Activated CD8-positive, alpha-beta memory T cell treated with anti-CD3 and anti-CD28 coated beads for 1 hour (primary cell): Measurements from ENCODE around the gene KCNK2.

ENCODE experiments used
- DNase-seq, 2 donors: peaks; one replicate each; pipeline ENCODE4 v3.0.0-alpha.2; 2020; ENCODE audit warnings: low read depth in 1 of 2; ENCODE audit errors: extremely low read depth in 1 of 2

The KCNK2 gene, protein sequence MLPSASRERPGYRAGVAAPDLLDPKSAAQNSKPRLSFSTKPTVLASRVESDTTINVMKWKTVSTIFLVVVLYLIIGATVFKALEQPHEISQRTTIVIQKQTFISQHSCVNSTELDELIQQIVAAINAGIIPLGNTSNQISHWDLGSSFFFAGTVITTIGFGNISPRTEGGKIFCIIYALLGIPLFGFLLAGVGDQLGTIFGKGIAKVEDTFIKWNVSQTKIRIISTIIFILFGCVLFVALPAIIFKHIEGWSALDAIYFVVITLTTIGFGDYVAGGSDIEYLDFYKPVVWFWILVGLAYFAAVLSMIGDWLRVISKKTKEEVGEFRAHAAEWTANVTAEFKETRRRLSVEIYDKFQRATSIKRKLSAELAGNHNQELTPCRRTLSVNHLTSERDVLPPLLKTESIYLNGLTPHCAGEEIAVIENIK

DNA sequence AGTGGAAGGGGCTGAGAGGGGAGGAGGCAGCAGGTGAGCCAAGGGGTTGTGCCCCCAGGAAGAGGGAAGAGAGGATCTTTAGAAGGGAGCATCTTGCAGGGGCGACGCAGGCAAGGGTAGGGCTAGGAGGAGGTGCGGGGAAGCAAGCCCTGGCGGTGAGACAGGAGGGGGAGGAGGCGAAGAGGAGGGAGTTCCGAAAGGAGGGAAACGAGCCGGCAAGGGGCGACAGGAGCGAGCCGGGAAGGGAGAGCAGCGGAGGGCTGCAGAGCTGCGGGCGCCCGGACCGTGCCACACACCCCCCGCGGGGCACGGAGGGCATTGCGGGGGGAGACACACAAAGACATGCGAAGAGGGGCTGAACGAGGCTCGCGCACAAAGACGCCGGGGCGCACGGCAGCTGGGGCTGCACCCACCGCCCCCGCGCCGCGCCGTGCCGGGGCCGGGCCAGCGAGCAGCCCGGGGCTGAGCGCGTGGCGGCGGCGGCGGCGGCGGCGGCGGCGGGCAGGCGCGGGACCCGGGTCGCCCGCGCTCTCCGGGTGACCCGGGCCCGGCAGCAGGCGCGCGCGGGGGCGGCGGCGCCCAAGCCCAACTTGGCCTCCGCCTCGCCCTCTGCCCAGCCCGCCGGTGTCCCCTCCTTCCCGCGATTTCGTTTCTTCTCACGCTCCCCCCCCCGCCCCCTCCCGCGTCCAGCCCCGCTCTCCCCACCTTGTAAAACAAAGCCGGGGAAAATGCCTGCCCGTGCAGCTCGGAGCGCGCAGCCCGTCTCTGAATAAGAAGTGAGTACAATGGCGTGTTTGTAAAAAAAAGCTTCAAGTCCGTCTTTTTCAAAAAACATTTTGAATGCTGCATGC is at the start of gene KCNK2:
Gene KCNK2, plus strand, starts transcription at position 206 of the 851 bp plus-strand sequence. CDS start 649 bp downstream, outside the sequence.
- DNase-seq = no peak

DNA sequence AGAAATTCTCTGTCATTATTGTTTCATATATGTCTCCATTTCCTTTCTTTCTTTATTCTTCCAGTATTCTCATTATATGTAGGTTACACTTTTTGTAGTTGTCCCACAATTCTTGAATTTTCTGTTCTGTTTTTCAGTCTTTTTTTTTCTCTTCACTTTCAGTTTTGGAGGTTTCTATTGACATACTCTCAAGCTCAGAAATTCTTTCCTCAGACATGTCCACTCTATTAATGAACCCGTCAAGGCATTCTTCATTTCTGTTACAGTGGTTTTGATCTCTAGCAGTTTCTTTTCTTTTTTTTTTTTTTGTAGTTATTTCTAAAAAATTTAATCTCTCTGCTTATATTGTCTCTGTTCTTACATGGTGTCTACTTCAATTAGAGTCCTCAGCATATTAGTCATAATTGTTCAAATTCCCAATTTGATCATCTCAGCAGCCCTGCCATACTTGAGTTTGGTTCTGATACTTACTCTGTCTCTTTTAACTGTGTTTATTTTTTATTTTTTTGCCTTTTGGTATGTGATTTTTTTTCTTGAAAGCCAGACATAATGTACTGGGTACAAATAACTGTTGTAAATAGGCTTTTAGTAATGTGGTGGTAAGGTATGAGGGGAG is 49.5 kb upstream of the KCNK2 start:
- DNase-seq = no peak

DNA sequence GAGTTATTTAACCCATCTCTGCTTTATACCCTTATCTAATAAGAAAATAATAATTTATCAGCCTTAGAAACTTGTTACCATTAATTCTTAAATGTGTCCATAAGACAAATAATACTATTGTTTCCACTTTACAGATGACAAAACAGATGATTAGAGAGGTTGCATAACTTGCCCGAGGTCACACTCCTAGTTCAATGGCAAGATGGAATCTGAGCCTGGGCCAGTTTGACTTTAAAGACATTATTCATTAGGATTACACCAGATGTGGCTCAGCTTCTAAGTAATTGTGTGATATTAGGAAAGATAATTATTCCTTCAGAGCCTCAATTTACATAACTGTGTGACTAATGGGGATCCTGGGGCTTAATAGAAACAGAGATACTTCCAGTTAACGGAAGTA is 42.3 kb upstream of the KCNK2 start:
- no peak for DNase-seq

DNA sequence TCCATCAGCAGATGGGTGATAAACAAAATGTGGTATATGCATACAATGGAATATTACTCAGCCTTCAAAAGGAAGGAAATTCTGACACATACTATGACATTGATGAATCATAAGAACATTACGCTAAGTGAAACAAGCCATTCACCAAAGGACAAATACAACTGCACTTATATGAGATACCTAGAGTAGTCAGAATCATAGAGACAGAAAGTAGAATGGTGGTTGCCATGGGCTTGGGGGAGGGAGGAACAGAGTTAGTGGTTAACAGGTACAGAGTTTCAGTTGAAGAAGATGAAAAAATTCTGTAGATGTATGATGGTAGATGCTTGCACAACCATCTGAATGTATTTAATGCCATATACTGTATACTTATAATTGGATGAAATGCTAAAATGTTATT is 39.1 kb upstream of the KCNK2 start:
- DNase-seq = no peak

DNA sequence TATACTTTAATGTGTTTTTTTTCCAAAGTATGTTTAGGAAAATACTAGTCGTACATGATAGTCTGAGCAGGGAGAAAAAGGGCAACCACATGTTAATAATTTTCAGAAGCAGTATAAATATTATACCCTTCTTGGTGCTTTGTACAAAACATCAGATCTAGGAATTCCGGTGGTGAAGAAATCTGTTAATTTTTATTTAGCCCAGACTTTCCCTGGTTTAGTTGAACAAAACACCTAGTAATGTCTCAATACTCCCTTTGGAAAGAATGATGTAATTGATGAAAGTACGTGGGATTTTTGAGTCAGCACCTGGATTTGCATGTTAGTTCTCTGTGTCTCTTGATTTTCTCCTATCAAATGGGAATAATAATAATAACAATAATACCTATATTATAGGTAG is 38.4 kb upstream of the KCNK2 start:
- no peak for DNase-seq

DNA sequence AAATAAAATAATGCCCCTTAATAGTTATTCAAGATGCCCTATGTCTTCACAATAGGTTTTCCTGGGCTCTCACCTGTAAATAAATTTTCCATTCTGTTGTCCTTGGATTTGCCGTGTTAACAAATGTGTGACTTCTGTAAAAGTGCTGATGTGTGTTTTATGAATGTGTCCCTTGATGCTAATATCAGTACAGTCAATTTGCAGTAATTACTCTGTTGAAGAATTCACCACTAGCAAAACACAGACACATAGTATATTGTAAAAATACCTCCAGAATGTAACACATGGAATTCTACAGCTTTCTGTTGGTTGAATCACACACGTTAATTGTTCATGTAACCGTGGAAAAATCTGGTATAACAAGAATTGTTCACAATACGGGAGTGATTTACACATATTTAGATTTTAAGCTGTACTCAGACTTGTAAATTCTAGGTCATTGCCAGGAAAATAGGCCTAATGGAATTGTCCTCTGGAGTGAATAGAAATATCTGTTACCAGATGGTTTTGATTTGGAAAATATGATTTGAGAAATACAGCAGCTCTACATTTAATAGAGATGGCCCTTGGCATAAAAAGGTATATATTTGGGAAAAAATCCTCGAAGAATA is 36.7 kb upstream of the KCNK2 start:
- no peak for DNase-seq

DNA sequence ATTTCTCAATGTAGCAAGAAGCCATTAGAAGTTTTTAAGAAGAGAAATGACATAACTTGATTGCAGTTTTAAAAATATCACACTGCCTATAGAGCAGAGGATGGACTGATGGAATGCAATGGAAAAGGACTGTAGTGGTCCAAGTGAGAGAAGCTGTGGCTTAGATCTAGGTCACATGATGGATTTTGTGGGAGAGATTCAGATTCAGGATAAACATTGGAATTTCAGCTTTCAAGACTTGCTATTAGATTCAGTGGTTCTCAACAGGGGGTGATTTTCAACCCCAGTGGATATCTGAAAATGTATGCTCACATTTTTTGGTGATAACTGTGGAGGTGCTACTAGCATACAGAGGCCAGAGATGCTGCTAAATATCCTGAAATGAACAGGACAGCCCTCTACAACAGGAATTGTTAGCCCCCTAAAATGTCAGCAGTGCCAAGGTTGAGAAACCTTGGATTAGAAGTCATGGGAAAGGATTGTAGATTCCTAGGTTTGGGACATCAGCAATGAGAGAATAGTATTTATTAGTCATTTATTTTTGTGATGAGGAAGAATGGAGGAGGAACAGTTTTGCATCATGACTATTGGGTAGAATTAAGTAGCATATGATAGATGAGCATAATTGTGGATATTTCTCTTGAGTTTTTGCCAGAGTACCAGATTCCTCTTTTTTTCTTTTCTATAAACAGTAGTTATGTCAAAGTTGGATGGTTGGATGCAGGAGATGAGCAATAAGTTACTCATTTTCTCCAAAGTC is 30.1 kb upstream of the KCNK2 start:
- no peak for DNase-seq

DNA sequence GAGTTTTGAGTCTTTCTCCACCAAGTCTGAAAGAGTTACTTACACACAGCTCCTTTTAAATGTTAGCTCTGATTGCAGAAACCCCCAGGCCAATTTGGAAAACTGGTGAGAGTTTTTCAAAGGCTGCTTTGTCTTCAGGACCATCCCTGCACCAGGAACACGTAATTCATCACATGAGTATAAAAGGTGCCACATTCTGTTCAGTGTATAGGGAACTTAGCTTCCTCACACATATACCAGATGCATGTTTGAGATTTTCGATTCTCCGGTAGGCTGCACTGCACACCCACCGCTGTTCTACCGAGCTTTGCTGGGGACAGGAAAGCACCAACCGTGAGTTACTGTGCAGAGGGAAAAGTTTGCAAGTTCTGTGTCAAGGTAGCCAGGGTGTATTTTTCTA is 28.3 kb upstream of the KCNK2 start:
- DNase-seq = no peak

DNA sequence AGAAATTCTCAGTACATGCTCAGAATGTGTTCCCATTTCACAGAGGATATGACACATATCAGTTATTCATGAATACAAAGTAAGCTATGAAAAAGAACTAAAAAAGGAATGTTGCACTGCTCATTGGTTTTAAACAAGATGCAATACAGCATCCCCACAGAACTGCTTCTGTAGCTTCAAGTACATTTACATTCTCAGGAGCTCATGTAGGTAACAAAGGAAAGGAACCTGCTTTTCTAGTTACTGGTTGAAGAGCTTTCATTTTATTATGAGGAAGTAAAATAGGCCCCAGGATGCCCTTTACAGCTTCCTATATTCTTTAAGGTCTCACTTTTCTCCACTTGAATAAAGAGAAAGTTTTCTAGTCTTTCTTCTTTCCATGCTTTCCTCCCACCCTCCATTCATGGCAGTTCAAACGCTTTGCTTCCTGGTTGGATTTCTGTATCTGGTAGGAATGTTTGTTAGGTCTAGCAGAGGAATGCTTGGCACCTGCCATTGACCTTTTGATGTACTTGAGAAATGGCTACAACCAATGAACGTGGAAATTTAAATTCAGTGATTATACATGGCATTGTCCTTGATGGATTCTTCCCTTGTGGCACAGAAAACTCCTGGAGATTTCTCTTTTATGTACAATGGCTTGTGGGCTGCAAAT is 27.1 kb upstream of the KCNK2 start:
- DNase-seq = no peak

DNA sequence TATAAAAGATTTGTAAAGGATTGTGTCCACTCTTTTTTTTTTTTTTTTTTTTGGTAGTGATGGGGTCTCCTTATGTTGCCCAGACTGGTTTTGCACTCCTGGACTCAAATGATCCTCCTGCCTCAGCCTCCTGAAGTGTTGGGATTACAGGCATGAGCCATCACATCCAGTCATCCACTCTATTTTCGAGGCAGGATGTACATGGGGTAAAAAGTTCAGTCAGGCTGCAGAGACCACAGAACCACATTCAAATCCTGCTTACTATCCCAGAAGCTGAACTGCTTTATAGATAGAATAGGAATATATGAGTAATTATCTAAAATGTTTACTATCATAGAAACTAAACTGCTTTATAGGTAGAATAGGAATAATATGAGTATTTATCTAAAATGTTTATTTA is 26.0 kb upstream of the KCNK2 start:
- no peak for DNase-seq

DNA sequence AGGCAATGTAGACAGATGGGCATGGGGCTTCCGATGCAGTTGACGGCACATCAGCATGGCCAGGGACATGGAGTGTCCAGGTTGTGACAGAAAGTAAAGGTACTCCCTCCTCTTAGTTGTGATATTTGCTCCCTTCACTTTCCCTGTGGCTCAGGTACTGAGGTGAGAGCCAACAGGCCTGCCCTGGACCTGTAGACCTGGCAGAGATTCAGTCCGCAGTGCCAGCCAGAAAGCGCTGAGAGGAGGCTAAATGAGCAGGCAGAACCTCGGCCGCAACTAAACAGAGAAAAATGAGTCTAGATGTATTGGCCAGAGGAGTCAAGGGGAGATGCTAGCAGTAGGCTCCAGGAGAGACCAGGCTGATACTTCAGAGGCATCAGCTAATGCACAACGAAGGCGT is 22.6 kb upstream of the KCNK2 start:
- no peak for DNase-seq

DNA sequence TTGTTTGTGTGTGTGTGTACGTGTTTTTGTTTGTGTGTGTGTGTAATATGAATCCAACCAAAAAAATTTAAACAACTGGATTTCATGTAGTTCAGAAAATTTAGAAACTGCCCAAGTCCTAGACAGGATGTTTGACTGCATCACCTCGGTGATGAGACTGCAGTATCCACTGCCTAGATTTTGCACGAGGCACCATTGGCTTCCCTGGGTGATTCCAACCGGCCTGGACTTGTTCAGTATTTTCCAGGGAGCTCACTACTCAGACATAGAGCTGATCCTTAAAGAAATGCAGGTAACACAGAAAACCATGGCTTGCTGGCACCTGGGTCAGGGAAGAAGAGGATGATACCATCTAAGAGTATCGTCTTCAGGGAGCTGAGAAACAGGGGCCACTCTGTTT is 18.2 kb upstream of the KCNK2 start:
- no peak for DNase-seq

DNA sequence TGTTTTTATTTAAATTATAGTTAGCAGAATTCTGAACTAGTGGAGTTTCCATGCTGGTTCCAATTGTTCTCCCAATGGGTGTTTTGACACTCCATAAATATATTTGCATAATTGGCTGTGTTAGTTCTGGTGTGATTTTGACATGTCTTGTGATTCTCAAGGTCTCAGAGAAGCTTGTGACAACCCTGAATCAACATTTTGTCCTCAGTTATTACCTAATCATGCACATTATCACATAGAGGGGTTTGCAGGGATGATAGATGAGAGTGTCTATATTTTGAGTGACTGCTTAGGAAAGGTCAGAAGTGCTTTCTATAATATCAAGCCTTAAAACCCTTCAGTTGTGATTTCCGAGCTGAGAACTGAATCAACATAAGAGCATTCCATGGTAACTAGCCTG is 11.5 kb upstream of the KCNK2 start:
- no peak for DNase-seq

DNA sequence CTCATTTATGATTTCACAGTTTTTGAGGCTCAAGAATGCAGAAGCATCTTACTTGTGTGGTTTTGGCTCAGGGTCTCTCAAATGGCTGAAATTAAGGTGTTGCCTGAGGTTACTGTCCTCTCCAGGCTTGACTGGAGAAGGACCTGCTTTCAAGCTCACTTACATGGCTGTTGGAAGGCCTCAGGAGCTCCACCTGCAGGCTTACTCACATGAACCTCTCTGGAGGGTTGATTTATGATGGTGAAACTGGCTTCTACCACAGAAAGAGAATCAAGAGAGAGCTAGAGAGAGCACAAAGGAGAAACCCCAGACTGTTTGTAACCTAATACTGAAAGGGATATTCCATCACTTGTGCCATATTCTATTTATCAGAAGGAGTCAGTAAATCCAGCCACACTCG is 6.2 kb upstream of the KCNK2 start:
- no peak for DNase-seq

DNA sequence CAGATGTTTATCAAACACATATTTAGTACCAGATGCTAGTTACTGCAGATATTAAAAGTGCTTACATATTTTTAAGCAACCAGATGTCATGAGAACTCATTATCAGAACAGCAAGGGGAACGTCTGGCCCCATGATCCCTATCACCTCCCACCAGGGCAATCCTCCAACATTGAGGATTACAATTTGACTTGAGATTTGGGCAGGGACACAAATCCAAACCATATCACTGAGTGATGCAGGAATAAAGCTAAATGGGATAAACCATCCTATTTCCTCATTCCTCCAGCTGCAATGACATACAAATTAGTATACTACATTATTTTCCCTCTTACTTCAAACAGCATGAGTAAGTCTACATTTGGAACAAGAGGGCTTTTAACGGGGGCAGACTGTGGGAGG is 3.1 kb upstream of the KCNK2 start:
- no peak for DNase-seq

DNA sequence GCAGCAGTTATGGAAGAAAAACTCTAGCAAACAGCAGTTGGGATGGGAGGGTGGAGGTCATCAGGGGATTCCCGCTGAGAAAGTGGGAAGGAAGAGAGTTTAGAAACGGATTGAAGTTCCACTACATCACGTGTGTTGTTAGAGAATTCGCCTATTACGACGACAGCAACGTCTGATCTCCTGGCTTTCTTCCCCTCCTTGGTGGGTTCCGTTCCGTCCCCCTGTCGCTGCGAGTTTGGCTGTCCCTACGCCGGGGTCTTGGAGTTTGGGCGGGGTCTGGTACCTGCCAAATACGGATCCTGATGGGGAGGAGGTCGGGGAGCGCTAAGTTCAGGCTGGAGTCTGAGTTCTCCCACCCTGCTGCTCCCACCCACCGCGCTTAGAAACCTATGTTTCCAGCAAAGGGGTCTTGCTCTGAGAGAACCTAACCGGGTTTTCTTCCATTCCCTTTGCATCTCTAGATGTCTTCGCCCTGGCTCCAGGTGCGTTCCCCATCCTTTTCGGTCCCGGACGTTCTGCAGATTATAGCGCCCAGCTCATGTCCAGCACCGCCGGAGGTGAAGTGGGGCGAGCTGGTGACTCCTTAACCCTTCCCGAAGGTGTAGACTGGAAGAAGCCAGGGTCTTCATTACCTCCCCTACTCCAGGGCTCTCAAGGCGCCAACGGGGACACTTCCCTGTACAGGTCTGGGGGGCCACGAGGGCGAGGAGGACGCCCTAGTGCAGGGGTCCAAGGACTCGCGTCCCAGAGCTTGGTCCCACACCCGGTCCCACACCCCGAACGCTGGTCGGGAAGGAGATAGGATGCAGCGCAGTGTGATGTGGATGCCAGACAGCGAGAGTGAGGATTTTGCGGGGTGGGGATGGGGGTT is 641 bp upstream of the KCNK2 start:
- no peak for DNase-seq

DNA sequence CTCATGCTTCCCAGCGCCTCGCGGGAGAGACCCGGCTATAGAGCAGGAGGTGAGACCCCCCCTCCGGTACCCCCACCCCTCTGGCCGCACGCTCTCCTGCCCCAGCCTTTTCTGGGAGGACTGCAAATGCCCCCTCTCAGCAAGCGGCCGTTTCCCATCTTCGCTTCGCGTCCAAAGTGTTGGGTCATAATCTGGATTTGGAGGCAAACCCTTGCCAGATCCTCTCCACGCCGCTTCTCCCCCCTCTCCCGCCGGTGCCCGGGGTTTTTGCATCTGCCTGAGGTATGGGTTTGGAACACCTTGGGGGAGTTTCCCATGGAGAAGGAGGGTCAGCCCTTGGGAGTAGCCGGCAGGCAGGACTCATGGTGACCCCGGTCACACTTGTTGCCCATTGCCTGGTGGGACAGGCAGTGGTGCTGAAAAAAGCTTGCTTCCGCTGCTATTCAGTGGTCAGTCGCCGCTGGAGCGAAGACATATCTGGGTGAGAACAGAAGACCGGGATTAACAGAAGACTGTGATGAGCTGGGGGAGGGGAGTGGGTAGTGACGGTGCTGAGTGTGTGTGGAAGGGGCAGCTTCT is 935 bp downstream of the KCNK2 start:
- no peak for DNase-seq

DNA sequence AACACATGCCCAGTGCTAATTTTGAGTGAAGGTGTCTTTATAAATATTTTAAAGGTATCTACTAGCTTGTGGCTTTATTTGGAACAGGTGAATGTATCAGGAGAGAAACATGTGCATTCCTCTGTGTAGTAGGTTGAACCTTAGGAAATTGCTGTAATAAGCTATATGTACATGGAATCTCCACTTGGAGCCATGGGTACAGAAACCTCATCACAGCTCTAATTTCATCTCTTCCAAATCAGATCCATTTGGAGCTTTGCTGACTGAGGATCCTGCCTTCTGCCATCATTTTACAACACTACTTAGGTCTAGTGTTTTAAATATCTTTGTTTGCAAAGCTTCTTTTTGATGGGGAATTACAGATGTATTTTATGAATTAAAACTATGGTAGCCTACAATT is 2.1 kb downstream of the KCNK2 start:
- DNase-seq = no peak

DNA sequence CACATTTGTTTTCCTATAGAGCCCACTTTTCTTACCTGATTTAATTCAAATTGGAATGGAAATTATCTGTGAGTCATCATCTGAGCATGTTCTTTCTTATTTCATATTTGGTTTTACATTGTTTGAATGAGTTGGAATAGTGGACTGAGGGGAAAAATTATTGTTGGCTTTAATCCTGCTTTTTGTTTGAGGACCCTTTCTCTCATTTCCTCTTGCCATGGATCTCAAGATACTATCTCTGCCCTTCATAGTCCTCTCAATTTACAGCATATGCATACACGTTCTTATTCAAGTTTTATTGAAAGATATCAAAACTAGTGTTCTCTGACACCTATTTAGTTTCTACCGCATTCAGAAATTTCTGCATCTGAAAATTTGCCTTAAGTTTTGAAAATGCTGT is 5.1 kb downstream of the KCNK2 start:
- no peak for DNase-seq
